IMR-90 (cell line): ENCODE results near the gene PLCL1. TPM values are rescaled to one million over a fixed set of nuclear protein-coding genes. Genes with fewer than 3 reads are reported as not detected.

Experiments used
- ATAC-seq: fragments of 200-7000 bp; cut with Tn5 transposase; 2 replicates; pipeline ENCODE4 v1.9.1; 2020; ENCODE audit warnings: low read depth, mild to moderate bottlenecking, moderate library complexity
- BruUV-seq: library from RNA; stranded (reverse); fragments of 400-500 nt; replicated peaks from 2 replicates; lab custom pipeline; 2021; lab: Mats Ljungman, UMichigan
- CTCF ChIA-PET: fragments of 300-600 bp; formaldehyde crosslinking; extraction: SDS; loops from one replicate; lab custom pipeline; 2021; ENCODE audit warnings: antibody characterized with exemption; lab: Yijun Ruan, JAX
- POLR2A ChIA-PET: fragments of 300-600 bp; sonication (Branson Sonifier 250); formaldehyde crosslinking; loops from one replicate; lab custom pipeline; 2022; ENCODE audit warnings: antibody characterized with exemption; ENCODE audit not compliant: unreplicated experiment; lab: Charles Lee
- DNase-seq: peaks from one replicate; pipeline ENCODE4 v3.0.0; 2013
- H2AFZ ChIP-seq: replicated peaks from 2 replicates; pipeline ENCODE3; 2013; ENCODE audit warnings: low read length, mild to moderate bottlenecking; ENCODE audit not compliant: poor library complexity
- H2AK5ac ChIP-seq: 2 replicates; pipeline ENCODE4 v1.6.1; 2013; ENCODE audit warnings: low read depth, low read length, inconsistent platforms
- H2AK9ac ChIP-seq: replicated peaks from 2 replicates; pipeline ENCODE3; 2013; ENCODE audit warnings: mild to moderate bottlenecking, low read depth, low read length, moderate library complexity; ENCODE audit not compliant: poor library complexity
- H2BK120ac ChIP-seq: 2 replicates; pipeline ENCODE4 v1.6.1; 2013; ENCODE audit warnings: low read depth, low read length, inconsistent platforms
- H2BK15ac ChIP-seq: 3 replicates; pipeline ENCODE4 v1.6.1; 2013; ENCODE audit warnings: low read depth, low read length, inconsistent platforms
- H2BK20ac ChIP-seq: 2 replicates; pipeline ENCODE4 v1.6.1; 2013; ENCODE audit warnings: low read depth, mild to moderate bottlenecking, inconsistent platforms, low read length, moderate library complexity
- H2BK5ac ChIP-seq: 2 replicates; pipeline ENCODE4 v1.6.1; 2013; ENCODE audit warnings: mild to moderate bottlenecking, low read depth, low read length, inconsistent platforms; ENCODE audit not compliant: poor library complexity, severe bottlenecking
- H3K14ac ChIP-seq: replicated peaks from 2 replicates; pipeline ENCODE4 v1.6.1; 2013; ENCODE audit warnings: low read depth, low read length, inconsistent platforms
- H3K18ac ChIP-seq: 2 replicates; pipeline ENCODE4 v1.6.1; 2013; ENCODE audit warnings: low read depth, low read length, control low read depth
- H3K23ac ChIP-seq: 2 replicates; pipeline ENCODE4 v1.6.1; 2013; ENCODE audit warnings: low read depth, low read length, inconsistent platforms
- H3K27ac ChIP-seq: 2 replicates; pipeline ENCODE4 v1.5.1; 2013; ENCODE audit warnings: mild to moderate bottlenecking, control low read depth, low read length; ENCODE audit not compliant: insufficient read depth
- H3K27me3 ChIP-seq: 2 replicates; pipeline ENCODE4 v1.6.1; 2013; ENCODE audit warnings: low read length; ENCODE audit not compliant: control insufficient read depth, insufficient read depth
- H3K36me3 ChIP-seq: 2 replicates; pipeline ENCODE4 v1.6.1; 2013; ENCODE audit warnings: low read length, mixed read lengths; ENCODE audit not compliant: control insufficient read depth, insufficient read depth
- H3K4ac ChIP-seq: 2 replicates; pipeline ENCODE4 v1.6.1; 2013; ENCODE audit warnings: low read depth, low read length, inconsistent platforms
- H3K4me1 ChIP-seq: 2 replicates; pipeline ENCODE4 v1.6.1; 2013; ENCODE audit warnings: low read length, mixed read lengths; ENCODE audit not compliant: control insufficient read depth, insufficient read depth
- H3K4me2 ChIP-seq: 2 replicates; pipeline ENCODE4 v1.6.1; 2013; ENCODE audit warnings: low read depth, mild to moderate bottlenecking, control low read depth, low read length, moderate library complexity
- H3K4me3 ChIP-seq: 2 replicates; pipeline ENCODE4 v1.5.1; 2013; ENCODE audit warnings: low read depth, mild to moderate bottlenecking, control low read depth, low read length, moderate library complexity; ENCODE audit not compliant: insufficient read depth
- H3K56ac ChIP-seq: 2 replicates; pipeline ENCODE4 v1.6.1; 2013; ENCODE audit warnings: low read length, inconsistent platforms; ENCODE audit not compliant: insufficient read depth; ENCODE audit errors: extremely low read depth
- H3K79me1 ChIP-seq, 2 experiments: 2 replicates each; pipeline ENCODE4 v1.6.1; 2013; ENCODE audit warnings: low read length in 2 of 2, inconsistent platforms in 1 of 2, low read depth in 1 of 2
- H3K9ac ChIP-seq: 2 replicates; pipeline ENCODE4 v1.6.1; 2013; ENCODE audit warnings: low read depth, low read length, control low read depth
- H3K9me1 ChIP-seq: 2 replicates; pipeline ENCODE4 v1.6.1; 2013; ENCODE audit warnings: low read length, inconsistent platforms; ENCODE audit not compliant: insufficient read depth
- H3K9me3 ChIP-seq: 2 replicates; pipeline ENCODE4 v1.6.1; 2013; ENCODE audit warnings: low read length; ENCODE audit not compliant: control insufficient read depth, insufficient read depth
- H4K20me1 ChIP-seq: 2 replicates; pipeline ENCODE4 v1.6.1; 2013; ENCODE audit warnings: low read length, inconsistent platforms; ENCODE audit not compliant: insufficient read depth
- H4K5ac ChIP-seq: 2 replicates; pipeline ENCODE4 v1.6.1; 2013; ENCODE audit warnings: mild to moderate bottlenecking, low read depth, low read length, control low read depth
- H4K8ac ChIP-seq, 2 experiments: 2 replicates each; pipeline ENCODE4 v1.6.1; 2013; ENCODE audit warnings: low read depth in 2 of 2, low read length in 2 of 2, control low read depth in 1 of 2, inconsistent platforms in 1 of 2
- H4K91ac ChIP-seq: 2 replicates; pipeline ENCODE4 v1.6.1; 2013; ENCODE audit warnings: low read depth, low read length, inconsistent platforms; ENCODE audit not compliant: insufficient read depth
- BHLHE40 ChIP-seq: fragments of 150-350 bp; IDR thresholded peaks from 2 replicates; pipeline ENCODE4 v1.6.1; 2016; ENCODE audit warnings: mild to moderate bottlenecking, low read depth, low read length
- CEBPB ChIP-seq: IDR thresholded peaks from 2 replicates; pipeline ENCODE4 v1.6.1; 2012; ENCODE audit warnings: low read depth, low read length, improper control_type of control experiment
- CHD1 ChIP-seq: IDR thresholded peaks from 2 replicates; pipeline ENCODE4 v1.6.1; 2012; ENCODE audit warnings: low read depth, low read length, improper control_type of control experiment
- CTCF ChIP-seq: conservative IDR thresholded peaks from 2 replicates; pipeline ENCODE4 v1.5.1; 2012; ENCODE audit warnings: mild to moderate bottlenecking, low read depth, low read length, improper control_type of control experiment
- ELK1 ChIP-seq: fragments of 150-350 bp; IDR thresholded peaks from 2 replicates; pipeline ENCODE4 v1.6.1; 2016; ENCODE audit warnings: low read depth, mild to moderate bottlenecking, low read length, moderate library complexity, borderline replicate concordance
- FOS ChIP-seq: fragments of 150-350 bp; IDR thresholded peaks from 2 replicates; pipeline ENCODE4 v1.6.1; 2016; ENCODE audit warnings: low read depth, low read length
- MAFK ChIP-seq: IDR thresholded peaks from 2 replicates; pipeline ENCODE4 v1.6.1; 2012; ENCODE audit warnings: low read depth, low read length, improper control_type of control experiment
- MAZ ChIP-seq: IDR thresholded peaks from 2 replicates; pipeline ENCODE4 v1.6.1; 2012; ENCODE audit warnings: low read depth, mild to moderate bottlenecking, low read length, improper control_type of control experiment, moderate library complexity, borderline replicate concordance
- MXI1 ChIP-seq: IDR thresholded peaks from 2 replicates; pipeline ENCODE4 v1.6.1; 2012; ENCODE audit warnings: low read depth, mild to moderate bottlenecking, low read length, moderate library complexity, borderline replicate concordance
- NFE2L2 ChIP-seq: fragments of 150-350 bp; IDR thresholded peaks from 2 replicates; pipeline ENCODE4 v1.6.1; 2016; ENCODE audit warnings: low read depth, mild to moderate bottlenecking, low read length
- POLR2A ChIP-seq: IDR thresholded peaks from 2 replicates; pipeline ENCODE4 v1.6.1; 2012; ENCODE audit warnings: mild to moderate bottlenecking, low read depth, low read length
- RAD21 ChIP-seq: IDR thresholded peaks from 2 replicates; pipeline ENCODE4 v1.6.1; 2012; ENCODE audit warnings: low read length, improper control_type of control experiment
- RFX5 ChIP-seq: IDR thresholded peaks from 2 replicates; pipeline ENCODE4 v1.8.0; 2012; ENCODE audit warnings: low read depth, mild to moderate bottlenecking, low read length, moderate library complexity
- SMC3 ChIP-seq: fragments of 150-350 bp; IDR thresholded peaks from 2 replicates; pipeline ENCODE4 v1.6.1; 2016; ENCODE audit warnings: low read depth, mild to moderate bottlenecking, antibody characterized with exemption, low read length, moderate library complexity
- USF2 ChIP-seq: fragments of 150-350 bp; IDR thresholded peaks from 2 replicates; pipeline ENCODE4 v1.6.1; 2017; ENCODE audit warnings: mild to moderate bottlenecking, antibody characterized with exemption, low read length, low read depth
- WGBS, 2 experiments: methylation state at CpG; one replicate each; pipeline versions ENCODE4 v1.1.5 to v1.1.7; 2013; ENCODE audit warnings: missing lambda C conversion rate in 2 of 2; ENCODE audit not compliant: insufficient read length in 1 of 2; ENCODE audit errors: extremely low coverage in 2 of 2; 5-methylcytosine and 5-hydroxymethylcytosine counted together
- dilution Hi-C: fragments of 300-500 bp; cut with HindIII; formaldehyde crosslinking; loops from one replicate; pipeline ENCODE4 v1.14.3; 2018; ENCODE audit warnings: low sequenced_read_pairs; ENCODE audit not compliant: unreplicated experiment
- in situ Hi-C: fragments of 300-500 bp; cut with MboI; formaldehyde crosslinking; loops from 3 replicates; pipeline ENCODE4 v1.14.3; 2019; ENCODE audit warnings: low sequenced_read_pairs, inconsistent platforms, mixed read lengths
- intact Hi-C: fragments of 100-400 bp; cut with micrococcal nuclease; formaldehyde crosslinking; loops from 2 replicates; pipeline ENCODE4 v1.10.0; 2022
- polyA plus RNA-seq, 3 experiments: library from polyadenylated mRNA; depleted of rRNA; stranded (reverse); fragments of >200 nt; gene quantifications; 2 replicates each; pipeline ENCODE4 v1.2.3, GENCODE V29; 2012; ENCODE audit warnings: low replicate concordance in 1 of 3
- total RNA-seq: library from RNA; depleted of rRNA; stranded (reverse); fragments of >200 nt; gene quantifications from 2 replicates; pipeline ENCODE4 v1.2.3, GENCODE V29; 2012

Gene PLCL1
- total and polyA plus RNA-seq, 2 of the 4 experiments (the other 2 are of a cell fraction) = 0.14 to 0.18 TPM

DNA sequence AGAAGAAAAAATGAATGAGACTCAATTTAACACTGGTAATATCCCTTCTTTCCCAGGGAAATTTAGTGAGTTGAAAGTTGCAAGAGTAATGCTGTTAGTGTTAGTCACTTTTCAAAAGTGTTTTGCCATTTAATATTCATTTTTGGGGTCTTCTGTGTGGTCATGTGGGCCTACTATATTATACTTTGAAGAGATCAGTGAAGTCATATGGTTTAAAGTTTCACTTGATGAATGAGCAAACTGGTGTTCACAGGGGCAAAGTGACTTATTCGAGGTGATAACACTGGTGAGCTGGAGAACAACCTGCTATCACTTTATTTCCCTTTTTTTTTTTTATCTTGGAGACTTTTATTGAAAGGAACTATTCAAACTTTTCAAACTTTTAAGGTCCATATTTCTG, 196.0 kb downstream of the PLCL1 start:
- Histone ChIP-seq H3K9ac (no peak overlapping the region), H3K9me3 (no peaks in the 10 kb centered on the region), H2BK120ac (no peak overlapping the region), H3K4me3 (no peak overlapping the region), H2BK15ac (no peak overlapping the region), H2BK20ac (no peak overlapping the region), H2BK5ac (no peak overlapping the region), H2AFZ (no peak overlapping the region), H3K23ac (no peak overlapping the region), H3K36me3 (no peaks in the 10 kb centered on the region), H3K4ac (no peak overlapping the region), H3K18ac (no peak overlapping the region), H4K91ac (no peak overlapping the region), H3K14ac (no peak overlapping the region), H3K27ac (no peak overlapping the region), H4K5ac (no peak overlapping the region), H3K9me1 (no peaks in the 10 kb centered on the region), H4K8ac (no peak overlapping the region), H4K20me1 (no peaks in the 10 kb centered on the region), H2AK5ac (no peak overlapping the region), H3K4me1 (no peaks in the 10 kb centered on the region), H3K27me3 (no peaks in the 10 kb centered on the region), H2AK9ac (no peak overlapping the region), H3K4me2 (no peak overlapping the region), H3K79me1 (no peaks in the 10 kb centered on the region), H3K56ac (no peak overlapping the region)
- no peak for TF ChIP-seq SMC3
- no peak for TF ChIP-seq CEBPB
- TF ChIP-seq ELK1 = no peak
- TF ChIP-seq NFE2L2 = no peak
- no peak for TF ChIP-seq USF2
- TF ChIP-seq MXI1 = no peak
- no peak for TF ChIP-seq POLR2A
- no peak for TF ChIP-seq CHD1
- TF ChIP-seq RFX5 = no peak
- TF ChIP-seq RAD21 = no peak
- no peak for TF ChIP-seq CTCF
- no peak for TF ChIP-seq MAZ
- TF ChIP-seq MAFK = no peak
- no peak for TF ChIP-seq FOS
- TF ChIP-seq BHLHE40 = no peak
- dilution Hi-C loops (no loop called here), in situ Hi-C loops (no loop called here), intact Hi-C loops (no loop called here)
- BruUV-seq = no TSS peak
- POLR2A ChIA-PET = no interaction called here
- DNase-seq = no peak
- ATAC-seq = no peak
- CTCF ChIA-PET = no interaction called here
- no CpG with 5 or more reads among the region's 1 CpG for WGBS, 2 experiments
